GM19238 (cell line): ENCODE data around the gene ADAMTS6.
"Not testable (repeated sequence)": the region's sequence is repeated elsewhere in the genome, so short reads cannot be mapped to it uniquely, and the experiment has no call there.

ENCODE experiments used
- DNase-seq: peaks from one replicate; pipeline ENCODE4 v3.0.0; 2011; ENCODE audit warnings: low spot score; ENCODE audit not compliant: insufficient read length

Gene ADAMTS6

GRCh38 chr5:65198456-65199120 is 283.1 kb downstream of the ADAMTS6 start:
- DNase-seq = no peak

DNA sequence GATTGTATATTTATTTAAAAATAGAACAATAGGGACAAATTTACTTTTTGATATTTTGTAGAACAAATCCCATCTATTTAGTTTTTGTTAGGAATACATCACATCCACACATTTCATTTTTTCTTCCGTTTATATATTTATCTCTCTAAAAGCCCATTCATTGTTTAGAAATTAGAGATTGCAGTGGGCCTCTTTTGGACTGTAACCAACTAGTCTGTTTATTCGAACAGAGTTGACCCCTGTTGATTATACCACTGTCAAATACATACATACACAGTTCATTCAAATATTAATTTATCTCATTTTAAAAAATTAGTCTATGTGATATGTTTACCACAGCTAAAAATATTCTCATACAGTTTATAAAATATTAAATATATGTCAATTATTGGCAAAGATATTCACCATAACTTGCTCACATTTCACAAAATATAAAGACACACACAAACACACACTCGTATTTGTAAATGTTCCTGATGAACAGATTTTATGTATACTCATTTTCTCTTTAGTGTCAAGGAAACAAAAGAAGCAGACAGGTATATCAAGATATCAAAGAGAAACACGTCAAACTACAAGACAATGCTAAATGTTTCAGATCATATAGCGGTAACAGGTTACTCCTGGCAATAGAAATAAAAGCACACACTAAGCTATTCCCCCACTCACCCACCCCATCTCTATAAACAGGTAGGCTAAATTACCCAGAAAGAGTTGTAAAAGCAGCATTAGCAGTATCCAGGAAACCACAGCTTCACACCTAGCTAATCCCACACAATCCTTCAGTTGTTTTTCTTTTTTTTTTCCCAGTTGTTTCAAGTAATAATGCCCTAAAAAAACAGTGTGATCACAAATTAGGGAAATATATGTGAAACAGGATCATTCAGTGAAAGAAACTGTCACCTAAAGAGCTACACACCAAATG is 283.9 kb downstream of the ADAMTS6 start:
- DNase-seq = no peak

- no peak for DNase-seq
Measured at GRCh38 chr5:65194871-65195270, 286.8 kb downstream of the ADAMTS6 start.

GRCh38 chr5:65192331-65192730 is 289.4 kb downstream of the ADAMTS6 start:
- no peak for DNase-seq

GRCh38 chr5:65191554-65192135 is 290.1 kb downstream of the ADAMTS6 start:
- DNase-seq = no peak

DNA sequence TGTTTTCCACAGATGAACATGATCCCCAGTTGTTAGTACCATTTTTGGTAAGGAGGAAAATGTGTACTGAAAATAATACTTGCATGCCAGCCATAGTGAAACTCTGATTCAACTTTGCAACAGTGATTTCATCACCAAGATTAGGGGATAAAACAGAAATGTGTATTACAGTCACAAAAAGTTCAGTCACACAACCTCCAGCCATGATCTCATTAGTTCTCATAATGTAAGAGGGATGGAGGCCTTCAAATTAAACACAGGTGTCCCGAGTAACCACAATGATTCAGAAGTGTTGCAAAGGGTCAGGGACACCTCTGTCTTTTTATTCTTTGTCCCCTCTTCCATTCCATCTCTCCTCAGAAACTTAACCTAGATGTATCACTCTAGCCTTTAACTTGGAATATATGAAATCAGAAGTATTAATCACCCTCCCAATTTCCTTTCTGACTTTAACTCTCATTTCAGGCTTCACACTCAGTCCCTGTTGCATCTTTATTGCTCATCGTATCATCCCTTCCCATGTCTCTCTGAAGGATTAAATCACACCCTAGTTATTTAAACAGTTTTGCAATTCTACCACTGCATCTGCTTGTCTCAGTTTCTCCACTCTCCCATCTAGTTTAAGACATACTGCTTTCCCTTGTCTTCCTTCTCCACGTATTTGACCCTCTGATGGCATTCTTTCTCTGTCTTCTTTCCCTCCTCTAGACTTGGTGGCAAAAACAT is 291.2 kb downstream of the ADAMTS6 start:
- no peak for DNase-seq

- no peak for DNase-seq
Measured at GRCh38 chr5:65186646-65187227, 295.0 kb downstream of the ADAMTS6 start.

- no peak for DNase-seq
Measured at GRCh38 chr5:65185468-65185867, 296.3 kb downstream of the ADAMTS6 start.

DNA sequence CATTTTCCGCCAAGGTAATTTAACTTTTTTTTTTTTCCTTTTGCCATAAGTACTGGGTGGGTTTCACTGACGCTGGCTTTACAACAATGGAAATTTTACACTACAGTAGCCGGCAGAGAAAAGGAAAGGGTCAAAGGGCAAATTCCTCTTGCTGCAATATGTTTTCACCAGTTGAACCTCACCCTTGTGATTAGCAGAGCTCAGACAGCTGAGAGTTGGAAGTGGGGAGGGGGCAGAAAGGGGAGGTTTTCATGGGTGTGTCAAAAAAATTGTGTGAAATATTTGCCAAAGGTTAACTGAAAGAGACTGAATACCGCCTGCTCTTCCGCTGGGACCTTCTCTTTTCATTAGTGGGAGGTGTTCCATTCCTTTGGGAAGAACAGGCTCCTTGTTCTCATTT is 296.9 kb downstream of the ADAMTS6 start:
- no peak for DNase-seq

DNA sequence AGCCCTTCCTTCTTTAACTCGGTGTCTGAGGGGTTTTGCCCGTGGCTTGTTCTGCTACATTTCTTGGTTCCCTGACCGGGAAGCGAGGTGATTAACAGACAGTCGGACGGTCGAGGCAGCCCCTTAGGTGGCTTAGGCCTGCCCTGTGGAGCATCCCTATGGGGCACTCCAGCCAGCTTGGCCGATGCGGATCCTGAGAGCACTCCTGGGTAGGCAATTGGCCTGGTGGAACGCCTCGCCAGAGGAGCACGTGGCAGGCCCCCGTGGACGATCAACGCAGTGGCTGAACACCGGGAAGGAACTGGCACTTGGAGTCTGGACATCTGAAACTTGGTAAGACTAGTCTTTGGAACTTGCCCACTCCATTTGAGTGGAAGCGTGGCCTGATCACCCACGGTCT is 307.5 kb downstream of the ADAMTS6 start:
- not testable (repeated sequence) for DNase-seq

GRCh38 chr5:65173130-65173525 is 308.6 kb downstream of the ADAMTS6 start:
- DNase-seq = no peak

GRCh38 chr5:65172486-65173129 is 309.1 kb downstream of the ADAMTS6 start:
- no peak for DNase-seq

DNA sequence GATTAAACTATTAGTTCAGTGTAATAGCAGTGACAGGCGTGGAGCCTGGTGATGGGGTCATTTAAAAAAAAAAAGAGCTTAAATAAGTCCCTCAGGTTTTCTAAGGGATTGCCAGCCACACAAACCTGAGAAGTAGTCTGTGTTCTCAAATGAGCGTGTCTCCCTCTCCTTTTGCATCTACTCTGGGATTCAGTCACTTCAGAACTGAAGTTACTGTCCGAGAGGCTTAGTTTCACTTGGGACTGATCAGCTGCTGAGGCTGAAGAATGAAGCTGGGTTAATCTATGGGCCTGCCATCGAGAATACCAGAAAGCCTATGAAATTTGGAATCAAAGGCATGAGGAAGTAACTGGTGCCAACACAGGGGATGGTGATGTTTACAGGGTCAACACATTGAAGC is 310.1 kb downstream of the ADAMTS6 start:
- DNase-seq = no peak

DNA sequence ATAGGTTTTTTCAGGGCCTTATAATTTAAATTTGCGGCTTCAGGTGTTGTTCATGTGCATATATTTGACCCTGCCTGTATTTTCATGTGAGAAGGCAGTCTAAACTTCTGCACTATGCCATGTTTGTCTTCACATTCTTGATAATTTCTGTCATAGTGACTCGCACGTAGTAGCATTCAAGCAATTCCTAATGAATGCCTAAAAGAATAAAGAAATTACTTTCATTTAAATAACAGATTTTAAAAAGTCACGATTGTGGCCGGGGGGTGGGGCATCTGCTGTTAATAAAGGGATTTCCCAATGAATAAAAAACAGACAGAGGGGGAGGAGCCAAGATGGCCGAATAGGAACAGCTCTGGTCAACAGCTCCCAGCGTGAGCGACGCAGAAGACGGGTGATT is 318.0 kb downstream of the ADAMTS6 start:
- no peak for DNase-seq

DNA sequence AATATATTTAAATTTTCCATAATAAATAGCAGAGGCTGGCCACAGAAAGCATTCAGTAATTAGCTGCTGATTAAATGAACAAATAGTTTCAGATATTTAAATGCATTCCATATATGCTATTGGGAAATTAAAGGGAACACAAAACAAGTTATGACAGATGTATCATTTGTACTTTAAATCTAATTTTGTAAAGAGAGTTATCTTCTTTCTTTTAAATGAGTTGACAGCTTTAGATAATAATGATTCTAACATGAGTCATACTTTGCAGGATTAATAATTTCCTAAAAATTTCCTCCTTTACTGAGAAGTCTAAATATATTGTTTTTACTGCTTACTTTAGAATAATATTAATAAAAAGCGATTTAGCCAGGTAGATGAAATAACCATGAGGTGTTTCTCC is 320.1 kb downstream of the ADAMTS6 start:
- no peak for DNase-seq

DNA sequence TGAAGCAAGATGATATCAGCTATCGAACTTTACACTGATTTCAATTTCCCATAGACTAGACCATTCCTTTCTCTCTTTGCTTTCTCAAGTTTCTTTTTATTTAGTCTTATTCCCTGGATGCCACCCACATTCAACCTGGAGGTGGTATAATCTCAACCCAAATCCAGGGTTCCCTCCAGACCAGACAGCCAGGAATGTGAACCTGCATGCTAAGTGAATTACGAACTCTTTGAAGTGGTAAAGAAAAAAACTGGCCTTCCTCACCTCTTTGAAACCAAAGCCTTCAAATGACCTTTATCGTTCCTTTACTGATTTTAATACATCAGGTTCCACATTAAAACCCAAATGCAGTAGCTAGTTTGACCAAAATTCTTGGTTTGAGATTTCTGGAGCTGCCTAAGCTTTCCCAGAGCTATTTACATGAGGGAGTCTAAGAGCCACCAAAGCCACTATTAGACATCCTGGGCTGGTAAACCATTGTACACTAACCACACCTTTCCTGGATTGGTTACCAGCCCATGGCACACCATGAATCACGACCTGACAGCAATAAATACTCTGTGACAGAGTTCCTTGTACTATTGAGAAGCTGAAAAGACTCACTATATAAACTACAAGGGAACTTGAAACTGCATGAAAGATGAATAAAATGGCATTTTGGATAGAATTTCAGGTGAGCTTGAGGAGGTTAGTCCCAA is 323.7 kb downstream of the ADAMTS6 start:
- no peak for DNase-seq

DNA sequence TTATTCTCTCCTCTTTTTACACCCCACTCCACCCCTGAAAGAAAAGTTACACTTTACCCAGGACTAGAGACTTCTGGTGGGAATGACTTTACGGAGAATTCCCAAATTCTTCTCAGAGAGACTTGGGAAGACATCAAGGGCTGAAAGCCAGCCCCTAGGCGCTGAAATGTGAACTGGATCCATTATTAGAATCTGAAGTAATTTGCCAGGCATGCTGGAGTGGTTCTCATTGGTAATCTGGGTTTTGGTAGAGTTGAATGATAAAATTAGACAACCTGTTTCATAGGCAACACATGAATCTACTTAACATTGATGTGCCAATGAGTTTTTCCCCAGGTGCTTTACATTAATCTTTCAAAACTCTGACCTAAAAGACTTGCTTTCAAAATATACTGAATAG is 324.8 kb downstream of the ADAMTS6 start:
- no peak for DNase-seq

DNA sequence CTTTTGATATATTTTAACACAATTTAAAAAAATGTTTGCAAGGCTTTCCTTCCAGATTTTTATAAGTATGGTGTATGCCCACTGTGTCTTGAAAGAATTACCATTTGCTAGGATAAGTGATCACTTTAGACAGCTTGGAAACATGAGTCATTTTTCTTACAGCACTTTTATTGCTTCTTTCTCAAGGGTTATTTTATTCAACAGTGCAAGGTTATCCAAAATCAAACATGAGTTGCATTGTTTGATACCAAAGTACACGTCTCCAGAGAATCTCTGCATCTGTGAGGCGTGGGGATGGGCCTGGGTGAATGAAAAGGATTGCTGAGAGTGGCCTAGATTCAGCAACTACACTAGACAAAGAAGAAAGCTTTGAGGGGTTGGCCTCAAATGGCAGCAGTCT is 329.6 kb downstream of the ADAMTS6 start:
- DNase-seq = no peak

- DNase-seq = no peak
Measured at GRCh38 chr5:65151614-65152013, 330.1 kb downstream of the ADAMTS6 start.

DNA sequence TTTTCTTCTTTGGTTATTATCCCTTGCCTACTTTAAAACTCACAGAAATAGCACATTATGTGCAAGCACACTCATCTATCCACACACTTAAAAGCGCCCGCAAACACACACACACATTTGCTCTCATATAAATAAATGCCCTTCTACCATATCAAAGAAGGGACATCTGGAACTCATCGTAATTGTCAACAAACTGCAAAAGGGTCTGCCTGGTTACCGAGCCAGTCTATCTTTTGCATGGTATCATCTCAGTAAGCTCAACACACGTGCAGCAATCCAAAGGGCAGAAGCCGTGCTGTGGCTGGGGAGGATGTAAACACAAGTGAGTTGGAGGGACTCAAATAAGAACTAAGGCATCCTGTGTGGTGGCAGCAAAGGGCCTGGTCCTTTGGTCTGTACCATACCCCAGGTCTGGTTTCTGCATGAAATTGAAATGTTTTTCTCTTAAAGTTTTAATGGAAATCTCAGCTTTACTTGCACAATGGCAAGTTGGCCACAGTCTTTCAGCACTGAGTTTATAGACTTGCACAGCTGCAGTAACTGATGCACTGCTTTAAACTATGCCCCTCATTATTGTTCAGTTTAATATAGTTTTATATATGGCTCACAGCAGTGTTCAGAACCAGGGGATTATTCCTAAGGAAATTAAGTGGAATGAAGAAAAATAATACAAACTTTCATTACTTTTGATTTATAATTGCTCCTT is 331.0 kb downstream of the ADAMTS6 start:
- DNase-seq = no peak
